CD4-positive, alpha-beta T cell (primary cell): ENCODE results near the gene ATF4. TPM values are rescaled to one million over a fixed set of nuclear protein-coding genes. Genes with fewer than 3 reads are reported as not detected.

Experiments used
- ATAC-seq: fragments of 200-7000 bp; cut with Tn5 transposase; one replicate; pipeline ENCODE4 v1.10.0; 2022; ENCODE audit warnings: mild to moderate bottlenecking; ENCODE audit not compliant: poor library complexity
- CTCF ChIA-PET: fragments of 350-600 bp; sonication (Branson Sonifier 250); formaldehyde crosslinking; loops from one replicate; lab custom pipeline; 2021; ENCODE audit warnings: antibody characterized with exemption, inconsistent platforms; lab: Charles Lee
- POLR2A ChIA-PET: fragments of 350-600 bp; sonication (Branson Sonifier 250); formaldehyde crosslinking; loops from one replicate; lab custom pipeline; 2021; ENCODE audit warnings: antibody characterized with exemption, inconsistent platforms; lab: Charles Lee
- DNase-seq, 14 experiments: peaks; one replicate each; pipeline ENCODE4 v3.0.0-alpha.2; 2013 to 2020; ENCODE audit warnings: mixed read lengths in 2 of 14
- H3K27ac ChIP-seq, 2 donors: one replicate each; pipeline versions ENCODE4 v1.5.1 to v1.7.0; 2013; ENCODE audit warnings: low read length in 2 of 2, low read depth in 1 of 2, mild to moderate bottlenecking in 1 of 2
- H3K27me3 ChIP-seq, 2 experiments: 1 replicate in 1 of 2; 2 replicates in 1 of 2; pipeline versions ENCODE4 v1.6.1 to v1.7.0; 2013; ENCODE audit warnings: low read length in 2 of 2, control low read depth in 1 of 2, mild to moderate bottlenecking in 1 of 2, moderate library complexity in 1 of 2; ENCODE audit not compliant: insufficient read depth in 2 of 2, control insufficient read depth in 1 of 2
- H3K36me3 ChIP-seq: one replicate; pipeline ENCODE4 v1.6.1; 2013; ENCODE audit warnings: low read length, control low read depth; ENCODE audit not compliant: insufficient read depth
- H3K4me1 ChIP-seq: one replicate; pipeline ENCODE4 v1.6.1; 2013; ENCODE audit warnings: low read length, control low read depth; ENCODE audit not compliant: insufficient read depth
- H3K4me3 ChIP-seq: one replicate; pipeline ENCODE4 v1.5.1; 2013; ENCODE audit warnings: mild to moderate bottlenecking, low read length, moderate library complexity
- H3K9me3 ChIP-seq, 2 experiments: 1 replicate in 1 of 2; 2 replicates in 1 of 2; pipeline versions ENCODE4 v1.6.1 to v1.7.0; 2013; ENCODE audit warnings: low read length in 2 of 2, mild to moderate bottlenecking in 2 of 2, control low read depth in 1 of 2, moderate library complexity in 1 of 2; ENCODE audit not compliant: control insufficient read depth in 1 of 2, insufficient read depth in 1 of 2
- H3K27ac Mint-ChIP-seq: one replicate; pipeline ENCODE4 v1.8.0; 2020; ENCODE audit warnings: mixed read lengths
- H3K27me3 Mint-ChIP-seq: one replicate; pipeline ENCODE4 v1.8.0; 2021; ENCODE audit warnings: mixed read lengths
- H3K36me3 Mint-ChIP-seq: one replicate; pipeline ENCODE4 v1.8.0; 2021; ENCODE audit warnings: low read depth, mixed read lengths
- H3K4me1 Mint-ChIP-seq: one replicate; pipeline ENCODE4 v1.8.0; 2021; ENCODE audit warnings: low read depth, mixed read lengths
- H3K4me3 Mint-ChIP-seq: one replicate; pipeline ENCODE4 v1.8.0; 2020; ENCODE audit warnings: mild to moderate bottlenecking, mixed read lengths
- H3K9me3 Mint-ChIP-seq: one replicate; pipeline ENCODE4 v1.8.0; 2020; ENCODE audit warnings: mixed read lengths
- CTCF ChIP-seq: fragments of 200-600 bp; IDR thresholded peaks from one replicate; pipeline ENCODE4 v1.8.0; 2022; ENCODE audit warnings: antibody characterized with exemption, mild to moderate bottlenecking
- intact Hi-C, 2 experiments: fragments of 100-400 bp; cut with DNase I in 1 of 2; cut with micrococcal nuclease in 1 of 2; formaldehyde crosslinking; loops; one replicate each; pipeline versions ENCODE4 v1.15.1 to v1.9.0; 2023 to 2025; cut with DNase I, micrococcal nuclease
- total RNA-seq, 174 experiments: library from RNA in 2 of 174; stranded (reverse) in 2 of 174; gene quantifications; one replicate each; pipeline ENCODE4 v1.2.3 and lab custom pipeline; 2021 to 2026

ATF4 gene
- total RNA-seq, 2 experiments from 2014 or later, result 358 to 365 TPM

GRCh38 chr22:39480557-39480956 lies 39.8 kb upstream of the ATF4 start:
- ChIA-PET POLR2A (no interaction called here), CTCF (no interaction called here)
- no peak overlapping the region for H3K4me3 Mint-ChIP-seq
- H3K9me3 Mint-ChIP-seq, result no peaks in the 10 kb centered on the region
- no peak overlapping the region for H3K4me3 ChIP-seq
- H3K27me3 ChIP-seq, result no peaks in the 10 kb centered on the region
- no peak for TF ChIP-seq CTCF
- no peak overlapping the region for H3K27ac ChIP-seq
- H3K4me1 ChIP-seq, result no peaks in the 10 kb centered on the region
- no peaks in the 10 kb centered on the region for H3K36me3 ChIP-seq
- no peaks in the 10 kb centered on the region for H3K36me3 Mint-ChIP-seq
- DNase-seq (no peak), ATAC-seq (no peak)
- H3K4me1 Mint-ChIP-seq, result no peaks in the 10 kb centered on the region
- intact Hi-C loops, result no loop called here
- no peaks in the 10 kb centered on the region for H3K9me3 ChIP-seq
- H3K27ac Mint-ChIP-seq, result no peak overlapping the region
- no peaks in the 10 kb centered on the region for H3K27me3 Mint-ChIP-seq

- intact Hi-C loops, result no loop called here
- no peaks in the 10 kb centered on the region for H3K27me3 Mint-ChIP-seq
- H3K36me3 Mint-ChIP-seq, result no peaks in the 10 kb centered on the region
- Histone ChIP-seq H3K36me3 (no peaks in the 10 kb centered on the region), H3K4me1 (no peaks in the 10 kb centered on the region), H3K27me3 (no peaks in the 10 kb centered on the region), H3K27ac (no peak overlapping the region), H3K4me3 (no peak overlapping the region), H3K9me3 (no peaks in the 10 kb centered on the region)
- no peak overlapping the region for H3K4me3 Mint-ChIP-seq
- ATAC-seq, result no peak
- no peak overlapping the region for H3K27ac Mint-ChIP-seq
- CTCF ChIA-PET, result no interaction called here
- H3K4me1 Mint-ChIP-seq, result no peaks in the 10 kb centered on the region
- H3K9me3 Mint-ChIP-seq, result no peaks in the 10 kb centered on the region
- no peak for TF ChIP-seq CTCF
- POLR2A ChIA-PET, result no interaction called here
- DNase-seq, result no peak
Measured at GRCh38 chr22:39481054-39481453, 39.3 kb upstream of the ATF4 start.

- Mint-ChIP-seq H3K27ac (no peak overlapping the region), H3K27me3 (no peaks in the 10 kb centered on the region), H3K36me3 (no peaks in the 10 kb centered on the region), H3K9me3 (no peaks in the 10 kb centered on the region), H3K4me1 (no peaks in the 10 kb centered on the region), H3K4me3 (no peak overlapping the region)
- ATAC-seq (no peak), DNase-seq (no peak)
- Histone ChIP-seq H3K4me3 (no peak overlapping the region), H3K9me3 (no peaks in the 10 kb centered on the region), H3K4me1 (no peaks in the 10 kb centered on the region), H3K36me3 (no peaks in the 10 kb centered on the region), H3K27ac (no peak overlapping the region), H3K27me3 (no peaks in the 10 kb centered on the region)
- no peak for TF ChIP-seq CTCF
- ChIA-PET CTCF (interaction anchor here (0.7 kb wide), 1 partner anchor 9 kb away, joined by 3 read pairs; no protein-coding TSS in a partner anchor), POLR2A (interaction anchor here (0.6 kb wide), 1 partner anchor 171 kb away, joined by 3 read pairs; no protein-coding TSS in a partner anchor)
- intact Hi-C loops, result no loop called here
Measured at GRCh38 chr22:39481595-39481994, 38.8 kb upstream of the ATF4 start.
